DND-41 (cell line): ENCODE measurements around the gene MRPS14.

Source experiments
- CTCF ChIP-seq: IDR thresholded peaks from 2 replicates; pipeline ENCODE4 v1.5.1; 2012; ENCODE audit warnings: borderline replicate concordance, low read length, moderate library complexity, mild to moderate bottlenecking; ENCODE audit not compliant: poor library complexity, severe bottlenecking; ENCODE audit errors: extremely low read depth
- EZH2 ChIP-seq: IDR thresholded peaks from 3 replicates; pipeline ENCODE4 v1.6.1; 2012; ENCODE audit warnings: borderline replicate concordance, low read depth, mild to moderate bottlenecking, moderate library complexity, low read length, inconsistent platforms; ENCODE audit not compliant: severe bottlenecking

GRCh38 chr1:175070818-175071217, 47.6 kb upstream of the MRPS14 start:
- TF ChIP-seq CTCF = no peak
- no peak for TF ChIP-seq EZH2
